Mononuclear cell (primary cell): Measurements from ENCODE around the gene CLEC10A. TPM values are rescaled to one million over a fixed set of nuclear protein-coding genes. Genes with fewer than 3 reads are reported as not detected.
"Not testable (repeated sequence)": the region's sequence is repeated elsewhere in the genome, so short reads cannot be mapped to it uniquely, and the experiment has no call there.

Experiments
- H3K27me3 ChIP-seq: 2 replicates; pipeline ENCODE4 v1.6.0; 2011; ENCODE audit warnings: low read length, control low read depth; ENCODE audit not compliant: insufficient read depth
- H3K4me1 ChIP-seq: 2 replicates; pipeline ENCODE4 v1.5.1; 2011; ENCODE audit warnings: mild to moderate bottlenecking, low read length, control low read depth; ENCODE audit not compliant: insufficient read depth
- H3K4me3 ChIP-seq: 2 replicates; pipeline ENCODE4 v1.5.1; 2011; ENCODE audit warnings: mild to moderate bottlenecking, low read length, moderate library complexity
- H3K9me3 ChIP-seq: 2 replicates; pipeline ENCODE4 v1.5.1; 2011; ENCODE audit warnings: low read depth, mild to moderate bottlenecking, control low read depth, low read length
- total RNA-seq: library from RNA; depleted of rRNA; stranded (reverse); fragments of >200 nt; gene quantifications from one replicate; pipeline ENCODE4 v1.2.3, GENCODE V29; 2012

CLEC10A gene
- total RNA-seq = 8.6 TPM

GRCh38 chr17:7079581-7080455 lies at the start of gene CLEC10A:
CLEC10A (minus strand) TSS chr17:7080251; CDS start chr17:7078812, 1,439 bp downstream.
- no peaks in the 10 kb centered on the region for H3K9me3 ChIP-seq
- no peaks in the 10 kb centered on the region for H3K27me3 ChIP-seq
- H3K4me1 ChIP-seq = peaks cover 44% of the 10 kb centered on the region
- peak within 1 kb of the TSS; percentile 15 for H3K4me3 ChIP-seq

- no peaks in the 10 kb centered on the region for H3K9me3 ChIP-seq
- no peak overlapping the region for H3K4me3 ChIP-seq
- H3K4me1 ChIP-seq = peaks cover 63% of the 10 kb centered on the region
- no peaks in the 10 kb centered on the region for H3K27me3 ChIP-seq
Observed at GRCh38 chr17:7129311-7129710, 49.3 kb upstream of the CLEC10A start.

- Histone ChIP-seq H3K27me3 (no peaks in the 10 kb centered on the region), H3K4me1 (peaks cover 63% of the 10 kb centered on the region), H3K9me3 (no peaks in the 10 kb centered on the region), H3K4me3 (no peak overlapping the region)
Observed at GRCh38 chr17:7128160-7128559, 48.1 kb upstream of the CLEC10A start.

GRCh38 chr17:7127501-7127900 lies 47.5 kb upstream of the CLEC10A start:
- H3K4me3 ChIP-seq, H3K9me3 ChIP-seq, H3K27me3 ChIP-seq: not testable (repeated sequence)
- peaks cover 65% of the 10 kb centered on the region for H3K4me1 ChIP-seq

- H3K4me1 ChIP-seq = peaks cover 65% of the 10 kb centered on the region
- H3K9me3 ChIP-seq, H3K4me3 ChIP-seq, H3K27me3 ChIP-seq: not testable (repeated sequence)
Observed at GRCh38 chr17:7126386-7126785, 46.3 kb upstream of the CLEC10A start.

GRCh38 chr17:7124923-7125322 lies 44.9 kb upstream of the CLEC10A start:
- Histone ChIP-seq H3K4me1 (peaks cover 64% of the 10 kb centered on the region), H3K9me3 (no peaks in the 10 kb centered on the region), H3K4me3 (no peak overlapping the region), H3K27me3 (no peaks in the 10 kb centered on the region)

- H3K9me3 ChIP-seq = no peaks in the 10 kb centered on the region
Observed at GRCh38 chr17:7123844-7124243, 43.8 kb upstream of the CLEC10A start.

GRCh38 chr17:7122381-7122780 lies 42.3 kb upstream of the CLEC10A start:
- Histone ChIP-seq H3K9me3 (no peaks in the 10 kb centered on the region), H3K4me1 (peaks cover 68% of the 10 kb centered on the region), H3K4me3 (no peak overlapping the region), H3K27me3 (no peaks in the 10 kb centered on the region)

More at GRCh38 chr17:7123844-7124243, 43.8 kb upstream of the CLEC10A start:
- no peaks in the 10 kb centered on the region for H3K27me3 ChIP-seq
- no peak overlapping the region for H3K4me3 ChIP-seq
- peaks cover 63% of the 10 kb centered on the region for H3K4me1 ChIP-seq

- H3K9me3 ChIP-seq, H3K27me3 ChIP-seq, H3K4me3 ChIP-seq: not testable (repeated sequence)
- peaks cover 80% of the 10 kb centered on the region for H3K4me1 ChIP-seq
Observed at GRCh38 chr17:7120635-7121034, 40.6 kb upstream of the CLEC10A start.

- no peaks in the 10 kb centered on the region for H3K9me3 ChIP-seq
- H3K27me3 ChIP-seq = no peaks in the 10 kb centered on the region
- H3K4me3 ChIP-seq = no peak overlapping the region
- peaks cover 85% of the 10 kb centered on the region for H3K4me1 ChIP-seq
Observed at GRCh38 chr17:7120123-7120522, 40.1 kb upstream of the CLEC10A start.

GRCh38 chr17:7119314-7119713 lies 39.3 kb upstream of the CLEC10A start:
- no peaks in the 10 kb centered on the region for H3K9me3 ChIP-seq
- no peak overlapping the region for H3K4me3 ChIP-seq
- peaks cover 88% of the 10 kb centered on the region for H3K4me1 ChIP-seq
- no peaks in the 10 kb centered on the region for H3K27me3 ChIP-seq

GRCh38 chr17:7114875-7115614 lies 35.0 kb upstream of the CLEC10A start:
- Histone ChIP-seq H3K9me3 (no peaks in the 10 kb centered on the region), H3K4me1 (peaks cover 83% of the 10 kb centered on the region), H3K27me3 (no peaks in the 10 kb centered on the region), H3K4me3 (no peak overlapping the region)

- Histone ChIP-seq H3K4me1 (peaks cover 83% of the 10 kb centered on the region), H3K9me3 (no peaks in the 10 kb centered on the region), H3K27me3 (no peaks in the 10 kb centered on the region), H3K4me3 (no peak within 1 kb of the TSS)
Observed at GRCh38 chr17:7114241-7114874, 34.3 kb upstream of the CLEC10A start, which contains the start of gene ASGR2. ASGR2 (minus strand) TSS chr17:7114822; CDS start chr17:7114240, 582 bp downstream.

- H3K4me1 ChIP-seq = peaks cover 78% of the 10 kb centered on the region
- no peak overlapping the region for H3K4me3 ChIP-seq
- no peaks in the 10 kb centered on the region for H3K27me3 ChIP-seq
- H3K9me3 ChIP-seq = no peaks in the 10 kb centered on the region
Observed at GRCh38 chr17:7113273-7114071, 33.4 kb upstream of the CLEC10A start.
